Measurements from ENCODE around the gene ERCC2. TPM values are rescaled to one million over a fixed set of nuclear protein-coding genes. Genes with fewer than 3 reads are reported as not detected.
A peak's percentile ranks its signal among the peaks of the same experiment; 100 is the strongest.
"Not testable (repeated sequence)": the region's sequence is repeated elsewhere in the genome, so short reads cannot be mapped to it uniquely, and the experiment has no call there.

ERCC2 gene
- 10 to 100 TPM; 17.3 to 21.4 TPM for total RNA-seq

GRCh38 chr19:45370410-45371204 is at the start of gene ERCC2:
Gene ERCC2 (minus strand): TSS chr19:45370573. CDS start chr19:45370540, 33 bp downstream.
- Mint-ChIP-seq H3K9me3 (no peaks in the 10 kb centered on the region), H3K36me3 (ENCODE audit: low read depth) (peaks cover 4% of the 10 kb centered on the region), H3K4me3 (peak within 1 kb of the TSS; percentile 82), H3K27ac (peak within 1 kb of the TSS; percentile 98), H3K27me3 (no peaks in the 10 kb centered on the region), H3K4me1 (peaks cover 21% of the 10 kb centered on the region)
- peak; percentile 100 for DNase-seq
- CTCF ChIA-PET = interaction anchor here (0.6 to 0.8 kb wide), 2 partner anchors 26 to 115 kb away, joined by 3 read pairs; no protein-coding TSS in a partner anchor
- POLR2A ChIA-PET = no interaction called here

- ChIA-PET POLR2A (no interaction called here), CTCF (interaction anchor here (0.5 to 1.1 kb wide), 4 partner anchors 18 to 261 kb away, joined by 3 to 5 read pairs (median 4); no protein-coding TSS in a partner anchor)
- H3K9me3 Mint-ChIP-seq = no peaks in the 10 kb centered on the region
- H3K36me3 Mint-ChIP-seq (ENCODE audit: low read depth) = peaks cover 30% of the 10 kb centered on the region
- H3K27me3 Mint-ChIP-seq = no peaks in the 10 kb centered on the region
- peaks cover 57% of the 10 kb centered on the region for H3K4me1 Mint-ChIP-seq
- H3K27ac Mint-ChIP-seq = peak overlapping the region; percentile 76
- DNase-seq = no peak
- no peak overlapping the region for H3K4me3 Mint-ChIP-seq
These were observed 49.5 kb upstream of the ERCC2 start for GRCh38 chr19:45419895-45420294.

GRCh38 chr19:45419396-45419795 is 49.0 kb upstream of the ERCC2 start:
- Mint-ChIP-seq H3K27ac (peak overlapping the region; percentile 84), H3K9me3 (no peaks in the 10 kb centered on the region), H3K27me3 (no peaks in the 10 kb centered on the region), H3K36me3 (ENCODE audit: low read depth) (peaks cover 32% of the 10 kb centered on the region), H3K4me1 (peaks cover 54% of the 10 kb centered on the region), H3K4me3 (peak overlapping the region; percentile 30)
- ChIA-PET CTCF (interaction anchor here (0.5 to 1.1 kb wide), 3 partner anchors 18 to 261 kb away, joined by 3 to 4 read pairs (median 3); no protein-coding TSS in a partner anchor), POLR2A (no interaction called here)
- DNase-seq = peak; percentile 38

GRCh38 chr19:45418802-45419201 is 48.4 kb upstream of the ERCC2 start:
- Mint-ChIP-seq H3K4me3 (no peak overlapping the region), H3K27ac (peak overlapping the region; percentile 84)

GRCh38 chr19:45417151-45417550 is 46.8 kb upstream of the ERCC2 start:
- DNase-seq = no peak
- ChIA-PET POLR2A (no interaction called here), CTCF (interaction anchor here (1.4 to 1.6 kb wide), 2 partner anchors 10 to 15 kb away, joined by 3 to 4 read pairs; no protein-coding TSS in a partner anchor)
- Mint-ChIP-seq H3K4me1 (peaks cover 34% of the 10 kb centered on the region), H3K27ac (no peak overlapping the region), H3K36me3 (ENCODE audit: low read depth) (peaks cover 45% of the 10 kb centered on the region), H3K4me3 (no peak overlapping the region), H3K27me3 (no peaks in the 10 kb centered on the region), H3K9me3 (no peaks in the 10 kb centered on the region)

More at GRCh38 chr19:45418802-45419201, 48.4 kb upstream of the ERCC2 start:
- H3K36me3 Mint-ChIP-seq (ENCODE audit: low read depth) = peaks cover 38% of the 10 kb centered on the region
- no peaks in the 10 kb centered on the region for H3K27me3 Mint-ChIP-seq
- H3K9me3 Mint-ChIP-seq = no peaks in the 10 kb centered on the region
- peaks cover 48% of the 10 kb centered on the region for H3K4me1 Mint-ChIP-seq
- ChIA-PET CTCF (interaction anchor here (1.0 to 1.1 kb wide), 2 partner anchors 19 to 21 kb away, joined by 3 read pairs; no protein-coding TSS in a partner anchor), POLR2A (no interaction called here)
- DNase-seq = no peak

DNA sequence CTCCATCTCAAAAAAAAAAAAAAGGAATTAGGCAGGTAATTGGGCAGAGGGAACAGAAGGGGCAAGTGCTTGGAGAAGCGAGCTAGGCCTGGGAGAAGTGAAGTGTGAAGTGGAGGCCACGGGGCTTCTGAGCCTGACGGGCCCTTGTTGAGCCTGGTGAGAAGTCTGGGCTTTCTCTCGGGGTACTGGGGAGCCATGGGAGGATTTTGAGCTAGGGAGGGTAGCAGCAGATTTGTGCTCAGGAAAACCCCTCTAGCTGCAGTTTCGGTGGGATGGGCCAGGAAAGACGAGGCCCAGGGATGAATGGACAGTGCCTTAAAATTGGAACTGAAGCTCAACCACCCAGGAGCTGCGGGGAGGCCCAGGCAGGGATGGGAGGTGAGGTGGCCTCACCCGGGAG is 44.1 kb upstream of the ERCC2 start:
- no peaks in the 10 kb centered on the region for H3K9me3 Mint-ChIP-seq
- H3K36me3 Mint-ChIP-seq (ENCODE audit: low read depth) = peaks cover 42% of the 10 kb centered on the region
- no peak overlapping the region for H3K27ac Mint-ChIP-seq
- DNase-seq = no peak
- H3K27me3 Mint-ChIP-seq = no peaks in the 10 kb centered on the region
- peaks cover 16% of the 10 kb centered on the region for H3K4me1 Mint-ChIP-seq
- POLR2A ChIA-PET = no interaction called here
- CTCF ChIA-PET = interaction anchor here (0.7 to 2.5 kb wide), 7 partner anchors 9 to 71 kb away, joined by 3 to 13 read pairs (median 4); partner anchors contain the start of genes ERCC1 and PPP1R13L
- no peak overlapping the region for H3K4me3 Mint-ChIP-seq

DNA sequence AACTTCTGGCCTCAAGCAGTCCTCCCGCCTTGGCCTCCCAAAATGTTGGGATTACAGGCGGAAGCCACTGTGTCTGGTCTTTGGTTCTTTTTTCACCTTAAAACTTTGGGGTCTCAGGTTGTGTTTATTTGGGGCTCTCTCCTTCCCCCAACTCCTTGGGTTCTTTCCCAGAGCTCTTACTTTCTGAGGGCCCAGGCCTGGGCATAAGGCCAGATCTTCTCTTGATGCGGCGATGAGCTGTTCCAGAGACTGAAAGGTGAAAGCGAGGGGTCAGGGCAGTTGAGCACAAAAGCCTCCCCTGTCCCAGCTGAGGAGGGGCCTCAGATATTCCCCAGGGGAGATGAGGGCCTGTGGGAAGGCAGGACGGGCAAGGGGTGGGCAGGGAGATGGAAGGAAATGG is 43.1 kb upstream of the ERCC2 start:
- CTCF ChIA-PET = interaction anchor here (0.5 to 2.5 kb wide), 6 partner anchors 9 to 314 kb away, joined by 3 to 13 read pairs (median 4); partner anchors contain the start of gene PPP1R13L
- no peak for DNase-seq
- no peak overlapping the region for H3K4me3 Mint-ChIP-seq
- H3K27me3 Mint-ChIP-seq = no peaks in the 10 kb centered on the region
- H3K36me3 Mint-ChIP-seq (ENCODE audit: low read depth) = peaks cover 36% of the 10 kb centered on the region
- H3K9me3 Mint-ChIP-seq = no peaks in the 10 kb centered on the region
- H3K27ac Mint-ChIP-seq = no peak overlapping the region
- H3K4me1 Mint-ChIP-seq = peaks cover 6% of the 10 kb centered on the region
- POLR2A ChIA-PET = no interaction called here

GRCh38 chr19:45410330-45410729 is 40.0 kb upstream of the ERCC2 start:
- peaks cover 22% of the 10 kb centered on the region for H3K36me3 Mint-ChIP-seq (ENCODE audit: low read depth)
- H3K27ac Mint-ChIP-seq, H3K27me3 Mint-ChIP-seq, H3K4me3 Mint-ChIP-seq, POLR2A ChIA-PET, H3K9me3 Mint-ChIP-seq, DNase-seq: not testable (repeated sequence)
- CTCF ChIA-PET = interaction anchor here (1.1 kb wide), 1 partner anchor 75 kb away, joined by 4 read pairs; no protein-coding TSS in a partner anchor
- peaks cover 18% of the 10 kb centered on the region for H3K4me1 Mint-ChIP-seq

DNA sequence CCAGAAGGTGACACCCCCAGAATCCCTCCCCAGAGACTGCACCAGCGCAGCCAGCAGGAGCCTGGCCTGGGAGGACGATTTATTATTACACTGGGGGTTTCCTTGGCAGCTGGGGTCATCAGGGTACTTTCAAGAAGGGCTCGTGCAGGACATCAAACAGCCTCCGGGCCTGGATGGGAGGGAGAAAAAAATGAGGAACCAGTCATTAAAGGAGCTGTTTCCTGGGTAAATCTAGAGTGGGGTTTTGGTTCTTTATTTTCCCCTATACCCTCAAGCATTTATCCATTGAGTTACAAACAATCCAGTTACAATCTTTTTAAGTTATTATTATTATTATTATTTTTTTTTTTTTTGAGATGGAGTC is 39.2 kb upstream of the ERCC2 start:
- no peak overlapping the region for H3K4me3 Mint-ChIP-seq
- no peaks in the 10 kb centered on the region for H3K9me3 Mint-ChIP-seq
- ChIA-PET POLR2A (no interaction called here), CTCF (interaction anchor here (1.6 kb wide), 2 partner anchors 18 to 69 kb away, joined by 6 to 7 read pairs; no protein-coding TSS in a partner anchor)
- no peaks in the 10 kb centered on the region for H3K27me3 Mint-ChIP-seq
- no peak for DNase-seq
- H3K27ac Mint-ChIP-seq = no peak overlapping the region
- H3K4me1 Mint-ChIP-seq = peaks cover 26% of the 10 kb centered on the region
- peaks cover 21% of the 10 kb centered on the region for H3K36me3 Mint-ChIP-seq (ENCODE audit: low read depth)

DNA sequence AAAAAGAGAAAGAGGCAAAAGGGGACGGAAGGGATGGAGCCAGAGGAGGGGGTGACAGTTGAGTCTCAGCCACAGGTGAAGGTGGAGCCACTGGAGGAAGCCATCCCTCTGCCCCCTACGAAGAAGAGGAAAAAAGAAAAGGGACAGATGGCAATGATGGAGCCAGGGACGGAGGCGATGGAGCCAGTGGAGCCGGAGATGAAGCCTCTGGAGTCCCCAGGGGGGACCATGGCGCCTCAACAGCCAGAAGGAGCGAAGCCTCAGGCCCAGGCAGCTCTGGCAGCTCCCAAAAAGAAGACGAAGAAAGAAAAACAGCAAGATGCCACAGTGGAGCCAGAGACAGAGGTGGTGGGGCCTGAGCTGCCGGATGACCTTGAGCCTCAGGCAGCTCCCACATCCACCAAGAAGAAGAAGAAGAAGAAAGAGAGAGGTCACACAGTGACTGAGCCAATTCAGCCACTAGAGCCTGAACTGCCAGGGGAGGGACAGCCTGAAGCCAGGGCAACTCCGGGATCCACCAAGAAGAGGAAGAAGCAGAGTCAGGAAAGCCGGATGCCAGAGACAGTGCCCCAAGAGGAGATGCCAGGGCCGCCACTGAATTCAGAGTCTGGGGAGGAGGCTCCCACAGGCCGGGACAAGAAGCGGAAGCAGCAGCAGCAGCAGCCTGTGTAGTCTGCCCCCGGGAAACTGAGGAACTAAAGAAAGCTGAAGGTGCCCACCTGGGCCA is 38.6 kb upstream of the ERCC2 start:
- H3K4me1 Mint-ChIP-seq = peaks cover 32% of the 10 kb centered on the region
- no peak for DNase-seq
- H3K9me3 Mint-ChIP-seq = no peaks in the 10 kb centered on the region
- peaks cover 15% of the 10 kb centered on the region for H3K36me3 Mint-ChIP-seq (ENCODE audit: low read depth)
- ChIA-PET POLR2A (no interaction called here), CTCF (interaction anchor here (1.6 kb wide), 2 partner anchors 19 to 70 kb away, joined by 6 to 7 read pairs; no protein-coding TSS in a partner anchor)
- H3K4me3 Mint-ChIP-seq = no peak overlapping the region
- H3K27me3 Mint-ChIP-seq = peaks cover 5% of the 10 kb centered on the region
- no peak overlapping the region for H3K27ac Mint-ChIP-seq

- Mint-ChIP-seq H3K4me3 (peak overlapping the region; percentile 14), H3K27me3 (peaks cover 14% of the 10 kb centered on the region), H3K4me1 (peaks cover 40% of the 10 kb centered on the region), H3K9me3 (no peaks in the 10 kb centered on the region), H3K36me3 (ENCODE audit: low read depth) (peaks cover 6% of the 10 kb centered on the region), H3K27ac (no peak overlapping the region)
- ChIA-PET POLR2A (no interaction called here), CTCF (interaction anchor here (0.5 to 2.0 kb wide), 6 partner anchors 31 to 77 kb away, joined by 3 to 8 read pairs (median 4); no protein-coding TSS in a partner anchor)
- no peak for DNase-seq
These were observed 37.7 kb upstream of the ERCC2 start for GRCh38 chr19:45408121-45408520.

DNA sequence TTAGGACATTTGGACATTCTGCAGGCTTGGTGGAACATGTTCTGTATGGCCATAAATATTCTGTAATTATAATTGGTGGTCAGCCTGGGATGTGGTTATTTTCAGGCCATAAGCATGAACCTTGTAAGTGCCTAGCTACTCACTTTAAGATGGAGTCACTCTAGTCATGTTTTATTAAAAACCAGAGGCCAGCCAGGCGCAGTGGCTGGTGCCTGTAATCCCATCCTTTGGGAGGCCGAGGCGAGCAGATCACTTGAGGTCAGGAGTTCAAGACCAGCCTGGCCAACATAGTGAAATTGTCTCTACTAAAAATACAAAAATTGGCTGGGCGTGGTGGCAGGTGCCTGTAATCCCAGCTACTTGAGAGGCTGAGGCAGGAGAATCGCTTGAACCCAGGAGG is 37.2 kb upstream of the ERCC2 start:
- Mint-ChIP-seq H3K4me1 (peaks cover 41% of the 10 kb centered on the region), H3K27me3 (peaks cover 19% of the 10 kb centered on the region), H3K4me3 (peak overlapping the region; percentile 85)
- H3K27ac Mint-ChIP-seq; DNase-seq; H3K36me3 Mint-ChIP-seq (ENCODE audit: low read depth); POLR2A ChIA-PET; H3K9me3 Mint-ChIP-seq: not testable (repeated sequence)
- CTCF ChIA-PET = interaction anchor here (0.5 to 2.0 kb wide), 6 partner anchors 9 to 78 kb away, joined by 3 to 8 read pairs (median 4); no protein-coding TSS in a partner anchor

GRCh38 chr19:45407091-45407375 is 36.7 kb upstream of the ERCC2 start:
- H3K27ac Mint-ChIP-seq = peak overlapping the region; percentile 95
- CTCF ChIA-PET = interaction anchor here (0.8 to 2.0 kb wide), 4 partner anchors 9 to 78 kb away, joined by 3 to 8 read pairs (median 5); no protein-coding TSS in a partner anchor
- peaks cover 43% of the 10 kb centered on the region for H3K4me1 Mint-ChIP-seq
- H3K4me3 Mint-ChIP-seq = peak overlapping the region; percentile 85
- H3K36me3 Mint-ChIP-seq (ENCODE audit: low read depth) = peaks cover 1% of the 10 kb centered on the region
- POLR2A ChIA-PET = no interaction called here
- H3K27me3 Mint-ChIP-seq = peaks cover 19% of the 10 kb centered on the region
- no peak for DNase-seq
- H3K9me3 Mint-ChIP-seq = no peaks in the 10 kb centered on the region

All from activated CD4-positive, alpha-beta T cell treated with anti-CD3 and anti-CD28 coated beads, Interleukin-2, amount 10 ng/mL, durations not matched to agents 7 days and 5 days (primary cell).